Retinal pigment epithelial cell (primary cell): ENCODE results near the gene ACSM2B.
"Not testable (repeated sequence)": the region's sequence is repeated elsewhere in the genome, so short reads cannot be mapped to it uniquely, and the experiment has no call there.

Experiments used
- DNase-seq: peaks from one replicate; pipeline ENCODE4 v3.0.0-alpha.2; 2010; ENCODE audit warnings: low read depth
- H3K4me3 ChIP-seq: 2 replicates; pipeline ENCODE4 v1.5.1; 2011; ENCODE audit warnings: mild to moderate bottlenecking, low read length, control low read depth, moderate library complexity
- TF ChIP-seq, protein P1 (sequence below): conservative IDR thresholded peaks from 2 replicates; pipeline ENCODE4 v1.5.1; 2011; ENCODE audit warnings: low read depth, low read length, control low read depth, inconsistent platforms

The ACSM2B gene

DNA sequence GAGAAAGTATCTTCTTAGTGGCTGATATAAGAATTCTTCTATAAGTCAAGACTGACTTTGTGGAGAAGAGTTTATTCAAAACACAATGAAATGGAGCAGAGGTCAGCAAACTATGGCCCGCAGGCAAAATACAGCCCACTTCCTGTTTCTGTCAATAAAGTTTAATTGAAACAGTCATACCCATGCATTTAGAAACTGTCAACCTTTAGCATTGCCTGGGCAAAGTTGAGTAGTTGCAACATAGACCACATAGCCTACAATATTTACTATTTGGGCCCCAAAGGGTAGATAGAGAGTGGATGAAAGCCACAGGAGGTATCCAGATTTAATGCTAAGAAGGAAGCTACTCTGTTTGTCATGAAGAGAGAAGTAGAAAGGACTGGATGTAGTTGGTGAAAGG, 38.0 kb downstream of the ACSM2B start:
- H3K4me3 ChIP-seq = no peak overlapping the region
- TF ChIP-seq, protein P1, sequence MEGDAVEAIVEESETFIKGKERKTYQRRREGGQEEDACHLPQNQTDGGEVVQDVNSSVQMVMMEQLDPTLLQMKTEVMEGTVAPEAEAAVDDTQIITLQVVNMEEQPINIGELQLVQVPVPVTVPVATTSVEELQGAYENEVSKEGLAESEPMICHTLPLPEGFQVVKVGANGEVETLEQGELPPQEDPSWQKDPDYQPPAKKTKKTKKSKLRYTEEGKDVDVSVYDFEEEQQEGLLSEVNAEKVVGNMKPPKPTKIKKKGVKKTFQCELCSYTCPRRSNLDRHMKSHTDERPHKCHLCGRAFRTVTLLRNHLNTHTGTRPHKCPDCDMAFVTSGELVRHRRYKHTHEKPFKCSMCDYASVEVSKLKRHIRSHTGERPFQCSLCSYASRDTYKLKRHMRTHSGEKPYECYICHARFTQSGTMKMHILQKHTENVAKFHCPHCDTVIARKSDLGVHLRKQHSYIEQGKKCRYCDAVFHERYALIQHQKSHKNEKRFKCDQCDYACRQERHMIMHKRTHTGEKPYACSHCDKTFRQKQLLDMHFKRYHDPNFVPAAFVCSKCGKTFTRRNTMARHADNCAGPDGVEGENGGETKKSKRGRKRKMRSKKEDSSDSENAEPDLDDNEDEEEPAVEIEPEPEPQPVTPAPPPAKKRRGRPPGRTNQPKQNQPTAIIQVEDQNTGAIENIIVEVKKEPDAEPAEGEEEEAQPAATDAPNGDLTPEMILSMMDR = no peak
- no peak for DNase-seq

DNA sequence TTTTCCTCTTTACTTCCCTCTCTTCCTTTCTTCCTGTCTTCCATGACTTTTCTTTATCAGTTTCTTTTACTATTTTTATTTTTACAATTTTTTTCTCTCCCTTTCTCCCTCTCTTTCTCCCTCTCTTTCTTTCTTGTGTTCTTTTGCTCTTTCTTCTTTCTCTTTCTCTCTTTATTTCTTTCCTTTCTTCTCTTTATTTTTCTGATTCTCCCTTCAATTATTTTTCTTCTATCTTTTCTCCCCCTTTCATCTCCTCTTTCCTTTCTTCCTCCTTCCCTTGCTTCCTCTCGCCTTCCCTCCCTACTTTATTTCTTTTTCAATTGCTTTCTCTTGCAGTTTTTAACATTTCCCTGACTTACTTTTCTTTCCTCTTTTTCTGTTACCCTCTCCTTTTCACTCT, 39.5 kb downstream of the ACSM2B start:
- not testable (repeated sequence) for H3K4me3 ChIP-seq, DNase-seq

DNA sequence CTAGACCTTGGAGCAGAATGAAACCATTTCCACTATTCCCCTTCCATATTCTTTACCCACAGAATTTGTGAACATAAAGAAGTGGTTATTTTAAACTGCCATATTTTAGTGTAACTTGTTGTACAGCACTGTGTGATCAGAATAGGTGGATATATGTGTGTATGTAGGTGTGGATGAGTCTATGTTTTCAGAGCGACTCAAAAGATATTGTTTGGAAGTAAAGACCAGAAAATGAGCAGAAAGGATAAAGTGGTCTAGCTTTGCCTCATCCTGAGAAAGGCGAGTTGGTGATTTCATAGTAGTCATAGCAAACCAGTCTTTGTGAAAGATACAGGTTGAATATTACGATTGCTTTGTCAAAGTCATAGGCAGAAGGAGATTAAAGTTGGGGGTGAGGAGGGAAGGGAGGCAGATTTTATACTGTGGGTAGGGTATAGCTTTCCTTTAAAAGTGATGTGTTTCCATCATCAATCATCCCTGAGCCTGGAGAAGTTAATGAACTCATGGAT, 43.8 kb downstream of the ACSM2B start:
- not testable (repeated sequence) for H3K4me3 ChIP-seq, DNase-seq

DNA sequence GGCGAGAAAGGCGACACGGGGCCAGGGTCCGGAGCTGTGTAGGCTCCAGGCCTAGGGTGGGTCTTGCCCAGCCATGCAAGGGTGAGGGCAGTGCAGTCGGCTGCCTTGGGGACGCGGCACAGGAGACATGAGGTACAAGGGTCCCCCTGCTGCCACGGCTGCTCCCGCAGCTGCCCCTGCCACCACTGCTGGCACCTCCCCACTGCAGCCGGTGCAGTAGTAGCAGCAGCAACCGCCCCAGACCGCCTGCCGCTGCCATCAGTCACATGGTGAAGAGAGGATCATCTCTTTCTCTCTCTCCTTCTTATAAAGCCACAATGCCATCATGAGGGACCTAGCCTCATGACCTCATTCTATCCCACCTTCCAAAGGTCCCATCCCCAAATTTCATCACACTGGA, 44.4 kb downstream of the ACSM2B start:
- H3K4me3 ChIP-seq, DNase-seq: not testable (repeated sequence)

DNA sequence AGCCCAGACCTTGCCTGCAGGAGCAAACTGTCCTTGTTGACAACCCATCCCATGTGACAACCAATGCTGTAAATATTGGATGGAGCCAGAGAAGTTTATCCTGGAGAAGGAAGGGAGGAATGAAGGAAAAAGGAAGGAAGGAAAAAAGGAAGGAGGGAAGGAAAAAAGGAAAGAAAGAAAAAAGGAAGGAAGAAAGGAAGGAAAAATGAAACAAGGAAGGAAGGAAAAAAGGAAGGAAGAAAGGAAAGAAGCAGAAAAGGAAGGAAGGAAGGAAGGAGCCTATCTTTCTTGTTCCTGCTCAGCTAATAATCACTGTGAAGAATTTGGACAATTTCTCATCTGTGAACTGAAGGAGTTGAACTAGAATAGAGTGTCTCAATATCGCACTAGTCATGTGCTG, 56.1 kb downstream of the ACSM2B start:
- no peak overlapping the region for H3K4me3 ChIP-seq
- no peak for DNase-seq
- TF ChIP-seq, protein P1 = no peak

DNA sequence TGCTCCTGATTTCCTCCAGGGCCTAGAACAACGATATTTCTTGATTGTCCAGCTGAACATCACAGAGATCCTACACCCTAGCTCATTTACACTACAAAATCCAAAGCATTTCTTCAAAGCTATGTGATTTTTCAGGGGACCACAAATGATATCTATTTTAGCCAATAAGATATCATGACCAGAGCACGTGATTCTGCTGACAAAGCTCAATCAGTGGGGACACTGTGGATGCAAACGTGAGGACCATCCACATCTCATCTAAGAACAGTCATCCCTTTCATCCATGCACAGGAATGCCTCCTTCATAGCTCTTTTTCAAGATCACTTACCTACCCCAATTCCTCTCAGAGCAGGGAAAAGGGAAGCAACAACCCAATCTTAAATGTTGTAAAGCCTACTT, 56.9 kb downstream of the ACSM2B start:
- TF ChIP-seq, protein P1 = no peak
- no peak for DNase-seq

DNA sequence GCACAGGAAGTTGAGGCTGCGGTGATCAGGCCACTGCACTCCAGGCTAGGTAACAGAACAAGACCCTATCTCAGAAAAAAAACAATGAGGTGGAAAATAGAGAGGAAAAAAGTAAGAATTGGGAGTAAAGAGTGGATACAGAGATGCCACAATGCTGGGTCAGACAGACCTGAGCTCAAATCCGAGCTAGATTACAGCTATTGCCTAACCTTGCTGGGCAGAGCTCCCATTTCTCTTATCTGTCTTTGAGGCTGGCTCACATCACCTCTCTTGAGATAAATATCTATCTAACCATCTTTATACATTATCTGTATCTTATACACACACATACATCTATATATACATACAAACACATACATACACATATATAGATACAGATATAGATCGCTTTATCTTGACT, 59.0 kb downstream of the ACSM2B start:
- DNase-seq = no peak
- TF ChIP-seq, protein P1 = no peak
- H3K4me3 ChIP-seq = no peak overlapping the region

More for the DNA sequence above, 56.9 kb downstream of the ACSM2B start:
- H3K4me3 ChIP-seq = no peak overlapping the region

DNA sequence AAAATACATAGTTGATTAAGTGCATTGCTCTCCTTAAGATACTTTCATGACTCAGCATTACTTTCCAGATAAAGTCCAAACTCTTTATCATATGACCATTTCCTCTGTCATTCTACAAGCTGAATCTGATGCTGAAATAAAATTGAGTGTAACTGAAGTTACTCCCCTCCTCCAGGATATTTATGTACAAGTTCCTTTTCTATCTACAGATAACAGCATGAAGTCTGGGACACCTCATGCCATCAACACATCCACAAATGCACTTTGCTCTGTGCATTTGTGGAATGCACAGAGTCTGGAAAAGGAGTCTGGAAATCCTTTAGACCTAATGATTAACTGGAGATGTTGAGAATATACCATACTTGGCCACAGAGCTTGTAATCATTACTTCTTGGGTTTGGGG, 60.5 kb downstream of the ACSM2B start:
- no peak overlapping the region for H3K4me3 ChIP-seq
- DNase-seq = no peak
- TF ChIP-seq, protein P1 = no peak

DNA sequence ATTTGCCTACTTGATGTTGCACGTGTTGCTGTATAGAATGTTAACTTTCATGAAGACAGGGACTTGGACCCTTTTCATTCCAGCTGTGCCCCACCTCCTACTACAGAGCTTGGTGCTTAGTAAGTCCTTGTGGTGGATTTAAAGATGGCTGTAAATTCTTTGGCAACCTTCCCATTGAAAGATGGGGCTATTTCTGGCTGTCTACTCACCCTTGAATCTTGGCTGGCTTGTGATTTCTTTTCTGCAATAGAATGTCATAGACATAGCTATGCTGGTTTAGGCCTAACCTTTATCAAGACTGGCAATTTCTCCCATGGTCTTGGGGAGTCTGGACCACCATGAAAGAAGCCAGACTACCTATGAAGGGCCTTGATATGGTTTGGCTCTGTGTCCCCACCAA, 65.8 kb downstream of the ACSM2B start:
- TF ChIP-seq, protein P1 = no peak
- DNase-seq = no peak
- no peak overlapping the region for H3K4me3 ChIP-seq
